NOMO-1 (cell line): ENCODE measurements around the gene GNG7.
"Not testable (repeated sequence)": the region's sequence is repeated elsewhere in the genome, so short reads cannot be mapped to it uniquely, and the experiment has no call there.

Experiments used
- DNase-seq, 2 experiments: peaks; one replicate each; lab custom pipeline; 2025; ENCODE audit not compliant: unreplicated experiment in 2 of 2; lab: John Stamatoyannopoulos, UW

Gene GNG7

GRCh38 chr19:2625434-2625833 is 77.1 kb downstream of the GNG7 start:
- peak; percentile 53 to 57 for DNase-seq

GRCh38 chr19:2624537-2625091 is 77.9 kb downstream of the GNG7 start:
- DNase-seq: no peak

DNA sequence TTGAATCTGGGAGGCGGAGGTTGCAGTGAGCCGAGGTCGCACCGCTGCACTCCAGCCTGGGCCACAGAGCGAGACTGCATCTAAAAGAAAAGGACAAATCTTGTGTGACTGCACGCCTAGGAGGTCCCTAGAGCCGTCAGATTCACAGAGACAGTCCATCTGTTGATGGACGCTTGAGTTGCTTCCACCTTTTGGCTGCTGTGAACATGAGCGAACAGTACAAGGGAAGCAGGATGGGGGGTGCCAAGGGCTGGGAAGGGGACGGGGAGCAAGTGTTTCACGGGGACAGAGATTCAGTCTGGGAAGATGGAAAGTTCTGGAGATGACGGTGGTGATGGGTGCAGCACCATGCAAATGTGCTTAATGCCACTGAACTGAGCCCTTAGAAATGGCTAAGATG is 78.7 kb downstream of the GNG7 start:
- DNase-seq: no peak

GRCh38 chr19:2622371-2622961 is 80.0 kb downstream of the GNG7 start:
- not testable (repeated sequence) for DNase-seq

- no peak for DNase-seq
Measured at GRCh38 chr19:2619076-2619475, 83.4 kb downstream of the GNG7 start.

DNA sequence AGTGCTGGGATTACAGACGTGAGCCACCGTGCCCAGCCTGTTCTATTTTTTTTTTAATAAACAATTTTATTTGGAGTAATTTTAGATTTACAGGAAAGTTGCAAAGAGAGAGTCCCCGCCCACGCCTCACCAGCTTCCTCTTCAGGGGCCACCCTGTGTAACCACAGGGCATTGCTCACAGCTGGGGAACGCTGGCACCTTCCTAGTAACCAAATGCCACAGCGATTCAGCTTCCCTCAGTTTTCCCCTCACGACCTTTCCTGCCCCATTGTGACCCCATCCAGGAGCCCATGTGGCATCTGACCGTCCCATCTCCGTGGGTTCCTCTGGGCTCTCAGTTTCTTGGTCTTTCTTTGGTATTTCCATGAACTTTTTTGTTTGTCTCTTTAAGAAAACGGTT is 83.9 kb downstream of the GNG7 start:
- peak; percentile 66 to 83 for DNase-seq

DNA sequence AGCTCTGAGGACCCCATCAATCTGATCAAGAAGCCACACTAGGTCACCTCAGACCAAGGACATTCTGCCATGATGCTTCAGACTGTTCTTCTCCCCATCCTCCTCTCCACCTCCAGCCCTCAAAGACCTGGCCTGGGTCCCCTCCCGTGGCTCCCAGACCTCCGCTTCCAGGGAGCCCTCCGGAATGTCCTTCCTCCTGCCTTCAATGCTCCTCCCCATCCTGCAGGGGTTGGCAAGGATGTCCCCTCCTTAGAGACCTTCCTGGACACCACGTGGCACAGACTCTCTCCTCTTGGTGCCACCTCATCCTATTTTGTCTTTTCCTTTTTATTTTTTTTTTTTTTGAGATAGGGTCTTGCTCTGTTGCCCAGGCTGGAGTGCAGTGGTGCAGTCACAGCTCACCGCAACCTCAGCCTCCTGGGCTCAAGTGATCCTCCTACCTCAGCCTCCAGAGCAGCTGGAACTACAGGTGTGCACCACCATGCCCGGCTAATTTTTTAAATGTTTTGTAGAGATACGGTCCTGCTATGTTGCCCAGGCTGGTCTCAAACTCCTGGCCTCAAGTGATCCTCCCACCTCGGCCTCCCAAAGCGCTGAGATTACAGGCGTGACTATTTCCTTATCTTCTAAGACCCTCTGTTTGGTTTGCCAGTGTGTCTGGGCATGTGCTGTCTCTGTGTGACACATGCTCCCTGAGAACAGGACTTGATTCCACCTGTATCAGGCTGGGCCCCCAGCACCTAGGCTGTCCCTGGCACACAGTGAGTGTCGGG is 84.9 kb downstream of the GNG7 start:
- no peak for DNase-seq

DNA sequence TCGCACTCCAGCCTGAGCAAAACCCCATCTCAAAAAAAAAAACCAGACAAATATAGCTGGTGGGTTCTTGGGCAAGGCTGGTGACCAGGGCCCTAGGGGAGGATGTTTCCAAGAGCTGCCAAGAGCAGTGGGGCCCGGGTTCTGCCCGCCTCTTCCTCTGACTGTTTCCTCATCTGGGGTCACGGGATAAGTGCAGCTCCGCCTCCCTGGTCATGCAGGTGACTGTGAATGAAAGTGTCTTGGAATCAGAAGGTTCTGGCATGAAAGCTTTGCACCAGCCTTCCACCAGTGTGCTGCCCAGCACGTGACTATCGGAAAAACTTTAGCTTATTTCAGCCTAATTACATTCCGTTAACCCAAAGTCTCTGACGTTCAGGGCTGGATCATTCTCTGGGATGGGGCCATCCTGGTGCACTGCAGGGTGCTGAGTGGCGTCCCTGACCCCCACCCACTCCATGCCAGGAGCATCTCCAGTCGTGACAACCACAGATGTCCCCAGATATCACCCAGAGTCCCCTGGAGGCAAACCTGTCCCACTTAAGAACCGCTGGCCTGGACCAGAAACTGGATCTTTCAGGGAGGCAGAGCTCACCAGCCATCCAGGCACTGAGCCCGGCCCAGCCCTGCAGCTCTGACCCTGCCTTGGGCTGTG is 85.6 kb downstream of the GNG7 start:
- peak; percentile 89 to 93 for DNase-seq

DNA sequence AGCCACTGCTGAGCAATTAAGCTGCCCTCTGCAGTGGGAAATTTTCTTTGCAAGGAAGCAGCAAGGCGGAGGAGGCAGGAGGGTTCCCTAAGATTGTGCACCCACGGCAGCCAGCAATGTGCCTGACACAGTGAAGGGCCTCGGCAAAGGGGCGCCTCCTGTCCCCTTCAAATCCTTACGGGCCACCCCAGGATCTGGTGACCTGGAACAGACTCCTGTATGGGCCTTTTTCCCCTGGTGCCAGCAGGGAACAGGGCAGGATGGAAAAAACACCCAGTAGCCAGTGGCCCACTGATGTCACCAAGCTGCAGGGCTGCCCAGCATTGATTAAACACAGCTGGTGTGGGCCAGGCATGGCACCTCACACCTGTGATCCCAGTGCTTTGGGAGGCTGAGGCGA is 86.7 kb downstream of the GNG7 start:
- no peak for DNase-seq

DNA sequence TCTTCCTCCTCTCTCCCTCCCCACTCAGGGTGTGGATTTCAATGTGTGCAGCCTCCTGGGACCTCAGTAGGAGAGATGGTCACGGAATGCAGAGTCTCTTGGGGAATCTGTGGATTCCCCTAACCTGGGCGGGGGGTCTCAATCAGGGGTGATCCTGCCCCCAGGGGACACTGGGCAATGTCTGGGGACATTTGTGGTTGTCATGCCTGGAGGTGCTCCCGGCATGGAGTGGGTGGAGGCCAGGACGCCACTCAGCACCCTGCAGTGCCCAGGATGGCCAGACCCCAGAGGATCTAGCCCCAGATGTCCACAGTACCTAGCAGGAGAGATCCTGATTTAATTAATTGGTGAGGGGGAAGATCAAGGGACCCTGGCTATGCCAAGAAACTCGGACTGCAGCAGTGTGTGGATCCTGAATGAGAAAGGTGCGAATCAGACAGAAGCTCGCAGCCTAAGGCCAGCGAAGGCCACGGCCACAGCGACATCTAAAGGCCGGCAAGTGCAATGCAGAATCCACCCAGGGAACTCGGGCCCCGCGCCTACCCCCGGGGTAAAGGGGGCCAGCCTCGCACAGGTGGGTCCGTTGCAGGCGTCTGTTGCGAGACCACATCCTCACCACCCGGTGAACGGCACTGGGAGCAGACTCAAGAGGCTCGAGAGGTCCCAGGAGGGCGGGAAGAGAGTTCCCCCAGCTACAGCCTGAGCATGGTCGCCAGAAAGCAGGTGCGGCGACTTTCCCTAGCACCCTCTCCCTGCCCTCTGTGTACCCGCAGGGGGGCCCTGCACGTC is 88.8 kb downstream of the GNG7 start:
- DNase-seq: peak; percentile 23 to 38

- DNase-seq: no peak
Measured at GRCh38 chr19:2612619-2613249, 89.8 kb downstream of the GNG7 start.

GRCh38 chr19:2611483-2612464 is 90.7 kb downstream of the GNG7 start:
- DNase-seq: no peak

DNA sequence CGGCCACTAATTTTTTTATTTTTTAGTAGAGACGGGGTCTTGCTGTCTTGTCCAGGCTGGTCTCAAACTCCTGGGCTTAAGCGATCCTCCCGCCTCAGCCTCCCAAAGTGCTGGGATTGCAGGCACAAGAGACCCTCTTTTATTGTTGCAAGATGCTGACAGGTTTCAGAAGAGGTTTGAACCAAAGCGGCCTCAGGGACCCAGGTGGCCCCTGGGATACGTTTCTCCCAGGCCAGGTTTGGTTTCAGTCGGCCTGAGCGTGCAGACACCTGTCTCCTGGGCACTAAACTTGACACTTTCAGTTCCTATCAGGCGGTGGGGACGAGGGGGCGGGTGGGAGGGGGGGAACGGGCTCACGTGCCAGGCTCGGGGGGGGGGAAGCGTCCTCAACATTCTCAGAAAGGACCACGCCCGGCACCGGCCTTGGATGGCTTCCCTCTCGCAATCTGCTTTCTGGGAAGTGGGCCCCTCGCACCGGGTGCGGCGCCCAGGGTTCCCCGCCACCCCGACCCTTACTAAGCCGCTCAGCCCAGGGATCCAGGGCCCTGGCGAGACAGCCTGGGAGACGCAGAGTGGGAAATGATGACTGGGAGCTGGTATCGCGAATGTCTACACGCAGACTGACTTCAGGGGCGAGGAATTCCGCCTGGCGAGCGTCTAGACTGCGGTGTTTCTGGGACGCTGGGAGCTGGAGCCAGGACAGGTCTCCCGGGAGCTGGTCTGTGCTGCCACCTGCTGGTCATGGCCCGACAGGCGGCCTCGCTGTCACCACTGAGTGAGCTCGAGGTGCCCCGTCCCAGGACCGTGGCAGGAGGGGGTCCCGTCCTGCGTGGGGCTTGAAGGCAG is 91.6 kb downstream of the GNG7 start:
- peak in 1 of 2 experiments; percentile 49 for DNase-seq

DNA sequence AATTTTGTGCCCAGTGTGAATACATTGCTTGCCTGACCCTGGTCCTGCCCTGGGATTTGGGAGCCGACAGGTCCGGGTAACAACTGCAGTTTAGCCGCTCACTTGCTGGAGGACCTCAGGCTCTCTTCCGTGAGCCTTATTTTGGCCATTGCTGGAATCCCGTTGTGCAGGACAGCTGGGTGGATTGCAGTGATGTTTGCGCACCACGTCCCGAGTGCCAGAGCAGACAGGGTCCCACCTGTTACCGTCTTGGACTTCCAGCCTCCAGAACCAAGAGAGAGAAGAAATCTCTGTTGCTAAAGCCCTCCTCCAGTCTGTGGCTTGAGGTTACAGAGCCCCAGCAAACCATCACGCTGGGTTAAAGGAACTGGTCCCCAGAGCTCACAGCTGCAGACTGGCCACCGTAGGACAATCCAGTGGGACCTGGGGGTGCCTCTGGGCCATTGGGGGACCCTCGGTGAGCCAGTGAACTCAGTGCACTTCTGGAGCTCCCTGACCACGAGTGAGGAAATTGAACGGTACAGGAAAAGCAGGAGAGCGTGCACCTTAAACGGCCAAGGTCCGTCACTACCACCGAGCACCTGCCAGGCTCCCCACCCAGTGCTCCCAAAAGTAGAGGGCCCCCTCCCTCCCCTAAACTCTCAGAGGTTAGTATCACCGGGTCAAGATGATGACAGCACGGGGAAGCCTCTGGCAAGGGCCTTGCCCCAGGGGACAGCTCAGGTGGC is 92.9 kb downstream of the GNG7 start:
- no peak for DNase-seq

DNA sequence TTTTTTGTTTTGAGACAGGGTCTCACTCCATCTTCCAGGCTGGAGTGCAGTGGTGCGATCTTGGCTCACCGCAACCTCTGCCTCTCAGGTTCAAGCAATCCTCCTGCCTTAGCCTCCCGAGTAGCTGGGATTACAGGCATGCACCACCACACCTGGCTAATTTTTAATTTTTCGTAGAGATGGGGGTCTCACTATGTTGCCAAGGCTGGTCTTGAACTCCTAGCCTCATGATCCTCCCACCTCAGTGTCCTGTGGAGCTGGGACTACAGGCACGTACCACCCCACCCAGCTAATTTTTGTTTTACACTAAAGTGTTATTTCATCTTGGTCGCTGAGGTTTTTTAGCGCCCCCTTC is 93.5 kb downstream of the GNG7 start:
- DNase-seq: not testable (repeated sequence)

GRCh38 chr19:2608602-2608922 is 93.9 kb downstream of the GNG7 start:
- no peak for DNase-seq

GRCh38 chr19:2607712-2608601 is 94.5 kb downstream of the GNG7 start:
- DNase-seq: no peak
